Measurements from ENCODE around the gene SPATA31E1. TPM values are rescaled to one million over a fixed set of nuclear protein-coding genes. Genes with fewer than 3 reads are reported as not detected.

SPATA31E1 gene
- total and polyA plus RNA-seq, 3 donors from 2014 or later = 4.6 to 25.0 (median 4.8) TPM

GRCh38 chr9:87890837-87891236, 8.2 kb downstream of the SPATA31E1 start:
- Histone ChIP-seq H3K4me1 (no peaks in the 10 kb centered on the region), H3K9me3 (no peaks in the 10 kb centered on the region), H3K27me3 (no peaks in the 10 kb centered on the region), H3K27ac (no peak overlapping the region), H3K4me3 (no peak overlapping the region), H3K36me3 (ENCODE audit: low read depth, missing control alignments) (no peaks in the 10 kb centered on the region)
- TF ChIP-seq CTCF (IDR thresholded peaks at IDR 0.05) = no peak
- TF ChIP-seq POLR2A (IDR thresholded peaks at IDR 0.05) = no peak
- WGBS, 2 donors = 89 to 94% methylated on average over 10 of the region's 10 CpGs
- DNase-seq = no peak
- intact Hi-C loops (cut with DNase I; ENCODE audit: low total_unique reads) = no loop called here

- Histone ChIP-seq H3K36me3 (ENCODE audit: low read depth, missing control alignments) (no peaks in the 10 kb centered on the region), H3K9me3 (no peaks in the 10 kb centered on the region), H3K4me3 (no peak overlapping the region), H3K4me1 (no peaks in the 10 kb centered on the region), H3K27ac (no peak overlapping the region), H3K27me3 (no peaks in the 10 kb centered on the region)
- TF ChIP-seq CTCF (IDR thresholded peaks at IDR 0.05) = no peak
- TF ChIP-seq POLR2A (IDR thresholded peaks at IDR 0.05) = no peak
- no peak for DNase-seq
- intact Hi-C loops (cut with DNase I; ENCODE audit: low total_unique reads) = no loop called here
- WGBS, 2 donors = 96 to 98% methylated on average over 6 of the region's 6 CpGs
Observed at GRCh38 chr9:87891754-87892153, 9.1 kb downstream of the SPATA31E1 start.

GRCh38 chr9:87892956-87893355, 10.3 kb downstream of the SPATA31E1 start:
- intact Hi-C loops (cut with DNase I; ENCODE audit: low total_unique reads) = no loop called here
- H3K4me3 ChIP-seq = no peak overlapping the region
- no peak overlapping the region for H3K27ac ChIP-seq
- no peaks in the 10 kb centered on the region for H3K27me3 ChIP-seq
- 91 to 92% methylated on average over 4 of the region's 4 CpGs for WGBS, 2 donors
- no peaks in the 10 kb centered on the region for H3K4me1 ChIP-seq
- no peaks in the 10 kb centered on the region for H3K36me3 ChIP-seq (ENCODE audit: low read depth, missing control alignments)
- no peaks in the 10 kb centered on the region for H3K9me3 ChIP-seq
- no peak for DNase-seq
- TF ChIP-seq CTCF (IDR thresholded peaks at IDR 0.05) (no peak), POLR2A (IDR thresholded peaks at IDR 0.05) (no peak)

GRCh38 chr9:87894998-87895625, 12.4 kb downstream of the SPATA31E1 start:
- Histone ChIP-seq H3K36me3 (ENCODE audit: low read depth, missing control alignments) (no peaks in the 10 kb centered on the region), H3K27ac (no peak overlapping the region), H3K27me3 (no peaks in the 10 kb centered on the region), H3K4me1 (no peaks in the 10 kb centered on the region), H3K4me3 (no peak overlapping the region), H3K9me3 (no peaks in the 10 kb centered on the region)
- no peak for DNase-seq
- intact Hi-C loops (cut with DNase I; ENCODE audit: low total_unique reads) = no loop called here
- no peak for TF ChIP-seq CTCF (IDR thresholded peaks at IDR 0.05)
- TF ChIP-seq POLR2A (IDR thresholded peaks at IDR 0.05) = no peak
- 77 to 84% methylated on average over 4 of the region's 4 CpGs for WGBS, 2 donors

GRCh38 chr9:87896891-87897290, 14.2 kb downstream of the SPATA31E1 start:
- Histone ChIP-seq H3K9me3 (no peaks in the 10 kb centered on the region), H3K27me3 (no peaks in the 10 kb centered on the region), H3K4me3 (no peak overlapping the region), H3K27ac (no peak overlapping the region), H3K36me3 (ENCODE audit: low read depth, missing control alignments) (no peaks in the 10 kb centered on the region), H3K4me1 (no peaks in the 10 kb centered on the region)
- no peak for TF ChIP-seq CTCF (IDR thresholded peaks at IDR 0.05)
- TF ChIP-seq POLR2A (IDR thresholded peaks at IDR 0.05) = no peak
- intact Hi-C loops (cut with DNase I; ENCODE audit: low total_unique reads) = no loop called here
- DNase-seq = no peak

Measured in testis (tissue), 3 donors.